Endothelial cell of umbilical vein (primary cell): Measurements from ENCODE around the gene FRS2. TPM values are rescaled to one million over a fixed set of nuclear protein-coding genes. Genes with fewer than 3 reads are reported as not detected.

ENCODE experiments used
- BruUV-seq: library from RNA; stranded (reverse); fragments of 400-500 nt; replicated peaks from 2 replicates; lab custom pipeline; 2021; lab: Mats Ljungman, UMichigan
- CTCF ChIA-PET: fragments of 300-600, 350-600 bp; sonication (Branson Sonifier 250); formaldehyde crosslinking; loops from one replicate; lab custom pipeline; 2021; ENCODE audit warnings: antibody characterized with exemption, inconsistent platforms; lab: Charles Lee
- POLR2A ChIA-PET: fragments of 300-600, 350-600 bp; sonication (Branson Sonifier 250); formaldehyde crosslinking; loops from one replicate; lab custom pipeline; 2021; ENCODE audit warnings: antibody characterized with exemption, inconsistent platforms; lab: Charles Lee
- DNase-seq: peaks from one replicate; pipeline ENCODE4 v3.0.0-alpha.2; 2011; ENCODE audit warnings: low read depth, low spot score
- FAIRE-seq: peaks from 2 replicates; lab custom pipeline; 2011; peaks lifted over from hg19 to GRCh38; lab: Jason Lieb, UNC
- H2AFZ ChIP-seq: 2 replicates; pipeline ENCODE4 v1.6.0; 2012; ENCODE audit warnings: low read depth, low read length, control low read depth, inconsistent platforms
- H3K27ac ChIP-seq: 2 replicates; pipeline ENCODE4 v1.5.1; 2011; ENCODE audit warnings: low read depth, mild to moderate bottlenecking, control low read depth, low read length, moderate library complexity; ENCODE audit not compliant: insufficient read depth
- H3K27me3 ChIP-seq, 2 experiments: 2 replicates each; pipeline versions ENCODE4 v1.6.0 to v1.6.1; 2011; ENCODE audit warnings: low read length in 2 of 2, mixed read lengths in 1 of 2; ENCODE audit not compliant: control insufficient read depth in 2 of 2, insufficient read depth in 2 of 2
- H3K36me3 ChIP-seq, 2 experiments: 2 replicates in 1 of 2; 3 replicates in 1 of 2; pipeline ENCODE4 v1.5.1; 2011; ENCODE audit warnings: low read length in 2 of 2, mild to moderate bottlenecking in 1 of 2, moderate library complexity in 1 of 2; ENCODE audit not compliant: control insufficient read depth in 2 of 2, insufficient read depth in 2 of 2; ENCODE audit errors: extremely low read depth in 1 of 2
- H3K4me1 ChIP-seq: 3 replicates; pipeline ENCODE4 v1.5.1; 2011; ENCODE audit warnings: mild to moderate bottlenecking, low read length; ENCODE audit not compliant: control insufficient read depth, insufficient read depth; ENCODE audit errors: extremely low read depth
- H3K4me2 ChIP-seq: 2 replicates; pipeline ENCODE4 v1.6.1; 2011; ENCODE audit warnings: low read length, control low read depth, mixed read lengths; ENCODE audit not compliant: insufficient read depth
- H3K4me3 ChIP-seq, 3 experiments: fragments of 200-600 bp in 1 of 3; sonication (generic), shearing (Covaris generic) in 1 of 3; replicated peaks in 1 of 3; 2 replicates each; pipeline ENCODE4 v1.5.1; 2011 to 2016; ENCODE audit warnings: control low read depth in 3 of 3, low read length in 3 of 3, mild to moderate bottlenecking in 2 of 3, inconsistent platforms in 1 of 3, low read depth in 1 of 3, moderate library complexity in 1 of 3; ENCODE audit not compliant: insufficient read depth in 1 of 3
- H3K79me2 ChIP-seq: 2 replicates; pipeline ENCODE4 v1.6.0; 2012; ENCODE audit warnings: low read length, inconsistent platforms; ENCODE audit not compliant: control insufficient read depth, insufficient read depth
- H3K9ac ChIP-seq: replicated peaks from 2 replicates; pipeline ENCODE3; 2011; ENCODE audit warnings: low read length, control low read depth; ENCODE audit not compliant: insufficient read depth; ENCODE audit errors: extremely low read depth
- H3K9me1 ChIP-seq: replicated peaks from 3 replicates; pipeline ENCODE4 v1.6.0; 2011; ENCODE audit warnings: mild to moderate bottlenecking, low read length; ENCODE audit not compliant: control insufficient read depth, insufficient read depth; ENCODE audit errors: extremely low read depth
- H3K9me3 ChIP-seq: replicated peaks from 2 replicates; pipeline ENCODE4 v1.5.1; 2012; ENCODE audit warnings: low read length, inconsistent platforms; ENCODE audit not compliant: control insufficient read depth, insufficient read depth
- H4K20me1 ChIP-seq: replicated peaks from 2 replicates; pipeline ENCODE3; 2011; ENCODE audit warnings: mild to moderate bottlenecking, low read length; ENCODE audit not compliant: control insufficient read depth, insufficient read depth; ENCODE audit errors: extremely low read depth
- CTCF ChIP-seq, 2 donors: IDR thresholded peaks; 1 replicate in 1 of 2; 2 replicates in 1 of 2; pipeline ENCODE4 v1.5.1; 2011; ENCODE audit warnings: low read length in 2 of 2, mild to moderate bottlenecking in 2 of 2, moderate library complexity in 2 of 2, control low read depth in 1 of 2, inconsistent platforms in 1 of 2, low read depth in 1 of 2; ENCODE audit not compliant: insufficient read depth in 1 of 2; ENCODE audit errors: extremely low read depth in 1 of 2
- EZH2 ChIP-seq: IDR thresholded peaks from 2 replicates; pipeline ENCODE4 v1.6.1; 2012; ENCODE audit warnings: borderline replicate concordance, low read depth, mild to moderate bottlenecking, moderate library complexity, low read length, inconsistent platforms; ENCODE audit not compliant: severe bottlenecking
- FOS ChIP-seq: IDR thresholded peaks from 2 replicates; pipeline ENCODE4 v1.6.1; 2011; ENCODE audit warnings: mild to moderate bottlenecking, low read length, moderate library complexity, borderline replicate concordance; ENCODE audit not compliant: insufficient read depth
- GATA2 ChIP-seq: IDR thresholded peaks from 2 replicates; pipeline ENCODE4 v1.7.0; 2011; ENCODE audit warnings: low read depth, mild to moderate bottlenecking, moderate library complexity, mixed read lengths, low read length; ENCODE audit not compliant: insufficient read length, insufficient read depth
- JUN ChIP-seq: IDR thresholded peaks from 2 replicates; pipeline ENCODE4 v1.6.1; 2011; ENCODE audit warnings: borderline replicate concordance, low read depth; ENCODE audit not compliant: insufficient read length, insufficient read depth
- MAX ChIP-seq: IDR thresholded peaks from 2 replicates; pipeline ENCODE4 v1.6.1; 2011; ENCODE audit not compliant: insufficient read depth, insufficient read length
- MYC ChIP-seq: IDR thresholded peaks from one replicate; pipeline ENCODE4 v1.6.1; 2011; ENCODE audit warnings: mild to moderate bottlenecking, low read depth, low read length
- POLR2A ChIP-seq: IDR thresholded peaks from 2 replicates; pipeline ENCODE4 v1.6.1; 2012; ENCODE audit warnings: low read depth, mild to moderate bottlenecking, control low read depth, low read length
- POLR2AphosphoS5 ChIP-seq: IDR thresholded peaks from 2 replicates; pipeline ENCODE4 v1.6.1; 2012; ENCODE audit warnings: low read depth, mild to moderate bottlenecking, control low read depth, low read length, moderate library complexity; ENCODE audit not compliant: insufficient read depth
- dilution Hi-C: fragments of 300-500 bp; cut with MboI; formaldehyde crosslinking; loops from one replicate; pipeline ENCODE4 v1.15.0; 2019; ENCODE audit warnings: low sequenced_read_pairs; ENCODE audit not compliant: extremely low pct_ligation_motif_present
- intact Hi-C: fragments of 100-400 bp; cut with micrococcal nuclease; formaldehyde crosslinking; loops from one replicate; pipeline ENCODE4 v1.10.0; 2022
- polyA plus RNA-seq, 4 experiments: library from polyadenylated mRNA; depleted of rRNA in 3 of 4; stranded (reverse) in 3 of 4; unstranded in 1 of 4; fragments of >200 nt; gene quantifications; 2 replicates each; pipeline versions ENCODE4 v1.2.1 to v1.2.3, GENCODE V29; 2011 to 2012; ENCODE audit warnings: missing spikeins in 1 of 4
- total RNA-seq: library from RNA; stranded (reverse); gene quantifications from 2 replicates; pipeline ENCODE4 v1.2.3, GENCODE V29; 2021

The FRS2 gene
- total and polyA plus RNA-seq, 2 donors (not counting 3 experiments of a cell fraction or from before 2014, with no cell fraction given): 6.3 to 15.5 TPM

- Histone ChIP-seq H3K4me3 (no peak overlapping the region), H2AFZ (no peak overlapping the region), H3K36me3 (peaks cover 28 to 47% of the 10 kb centered on the region in 2 experiments), H3K4me2 (no peak overlapping the region), H3K9ac (no peak overlapping the region), H3K9me1 (no peaks in the 10 kb centered on the region), H3K27me3 (no peaks in the 10 kb centered on the region), H4K20me1 (peaks cover 3% of the 10 kb centered on the region), H3K27ac (no peak overlapping the region), H3K4me1 (peaks cover 8% of the 10 kb centered on the region), H3K79me2 (peaks cover 38% of the 10 kb centered on the region), H3K9me3 (no peaks in the 10 kb centered on the region)
- TF ChIP-seq GATA2 (no peak), FOS (no peak), POLR2AphosphoS5 (no peak), CTCF (IDR thresholded peaks at IDR 0.05; ENCODE audit: extremely low read depth in 1 of 2, insufficient read depth in 1 of 2, low read depth in 1 of 2, low read length in 2 of 2) (no peak), MAX (no peak), POLR2A (no peak), JUN (no peak), MYC (no peak), EZH2 (no peak)
- FAIRE-seq: no peak
- intact Hi-C loops: loop anchor here (5.0 kb wide), 4 partner anchors 148 to 653 kb away; partner anchors contain the start of genes CNOT2 and RAB3IP
- BruUV-seq: no TSS peak
- no peak for DNase-seq
- dilution Hi-C loops: loop anchor here (25.0 kb wide), 1 partner anchor 202 kb away; no protein-coding TSS in a partner anchor
- ChIA-PET CTCF (interaction anchor here (1.0 kb wide), 1 partner anchor 15 kb away, joined by 3 read pairs; no protein-coding TSS in a partner anchor), POLR2A (no interaction called here)
These were observed 118.9 kb downstream of the FRS2 start for GRCh38 chr12:69589082-69589481.
